GM21515 (cell line): ENCODE results near the gene MSH5.

Experiments
- ATAC-seq: cut with Tn5 transposase; IDR thresholded peaks from one replicate; pipeline ENCODE4 v1.9.1; 2021; ENCODE audit not compliant: unreplicated experiment

MSH5 gene

GRCh38 chr6:31752739-31753319 lies 13.0 kb downstream of the MSH5 start:
- no peak for ATAC-seq

- ATAC-seq, result no peak
Measured at GRCh38 chr6:31758281-31758680, 18.5 kb downstream of the MSH5 start.

GRCh38 chr6:31760790-31761189 lies 21.0 kb downstream of the MSH5 start:
- ATAC-seq, result no peak

DNA sequence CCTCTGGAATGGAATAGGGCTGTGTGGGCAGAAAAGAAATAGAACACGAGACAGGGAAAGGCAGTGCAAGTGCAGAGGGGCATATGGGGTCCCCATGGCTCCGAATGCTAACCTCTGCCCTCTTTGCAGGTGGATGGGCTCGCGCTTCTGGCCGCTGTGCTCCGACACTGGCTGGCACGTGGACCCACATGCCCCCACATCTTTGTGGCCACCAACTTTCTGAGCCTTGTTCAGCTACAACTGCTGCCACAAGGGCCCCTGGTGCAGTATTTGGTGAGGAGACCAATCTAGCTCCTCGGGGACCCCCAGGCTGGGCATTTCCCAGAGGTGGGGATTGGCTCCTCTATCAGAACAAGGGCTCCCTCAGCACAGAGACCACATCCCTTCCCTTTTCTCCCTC lies 21.5 kb downstream of the MSH5 start:
- ATAC-seq, result no peak

GRCh38 chr6:31762356-31762755 lies 22.6 kb downstream of the MSH5 start, which contains the start of gene SAPCD1:
Gene SAPCD1, plus strand, starts transcription at chr6:31762656. Its CDS starts 399 bp downstream, at chr6:31763055.
- no peak for ATAC-seq

- ATAC-seq, result no peak
Measured at GRCh38 chr6:31762878-31763618, 23.2 kb downstream of the MSH5 start.

DNA sequence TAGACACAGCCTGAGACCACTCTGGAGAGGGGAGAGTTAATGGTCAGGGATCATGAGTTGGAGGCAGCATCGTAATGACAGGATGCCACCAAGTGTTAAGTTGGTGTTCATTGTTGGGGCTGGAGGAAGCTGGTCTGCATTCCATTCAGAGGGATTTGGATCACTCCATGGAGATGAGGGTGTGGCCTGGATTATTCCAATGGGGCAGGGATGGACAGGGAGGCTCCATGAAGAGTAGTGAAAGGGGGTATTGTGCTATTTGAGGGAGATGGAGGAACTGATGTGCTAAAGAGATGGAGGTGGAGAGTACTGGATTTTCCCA lies 23.8 kb downstream of the MSH5 start:
- no peak for ATAC-seq

- ATAC-seq, result no peak
Measured at GRCh38 chr6:31764198-31764597, 24.4 kb downstream of the MSH5 start.

GRCh38 chr6:31765559-31765909 lies 25.7 kb downstream of the MSH5 start:
- no peak for ATAC-seq

DNA sequence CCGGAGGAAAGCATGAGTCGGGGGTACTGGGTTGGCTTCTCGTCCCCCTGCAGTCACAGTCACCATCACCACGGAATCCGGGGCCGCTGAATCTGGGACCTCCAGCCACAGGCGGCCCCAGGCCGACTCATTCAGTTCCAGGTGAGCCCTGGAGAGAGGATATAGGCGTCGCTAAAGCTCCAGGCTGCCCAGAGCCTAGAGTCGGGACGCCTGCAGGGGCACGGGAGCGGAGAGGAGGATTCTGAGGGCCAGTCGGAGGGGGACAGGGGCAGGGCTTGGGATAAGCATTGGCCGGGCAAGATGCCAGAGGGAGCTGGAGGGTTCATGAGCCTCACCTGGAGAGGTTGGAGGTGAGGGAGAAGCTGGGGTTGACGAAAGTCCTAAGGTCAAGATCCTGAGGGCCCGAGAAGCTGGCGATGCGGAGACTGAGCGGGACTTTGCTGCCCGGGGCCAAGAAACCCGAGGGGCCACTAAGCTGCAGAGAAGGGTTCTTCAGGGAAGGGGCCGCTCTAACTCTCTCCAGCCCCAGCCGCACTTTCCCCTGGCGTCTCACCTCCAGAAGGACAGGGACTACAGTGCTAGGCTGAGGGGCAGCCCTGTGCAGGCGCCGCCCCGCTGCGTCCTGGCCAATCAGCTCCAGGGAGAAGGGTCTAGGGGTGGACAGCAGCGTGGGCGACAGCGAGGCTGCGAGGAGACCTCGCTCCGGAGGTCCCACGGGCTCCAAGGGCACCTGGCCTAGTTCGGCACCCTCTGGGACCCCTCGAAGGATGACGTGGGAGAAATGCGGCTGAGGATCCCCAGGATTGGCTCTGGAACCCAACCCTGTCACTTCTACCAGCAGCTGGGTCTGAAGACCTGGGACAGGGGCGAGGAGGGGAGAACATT lies 26.3 kb downstream of the MSH5 start:
- ATAC-seq, result no peak

DNA sequence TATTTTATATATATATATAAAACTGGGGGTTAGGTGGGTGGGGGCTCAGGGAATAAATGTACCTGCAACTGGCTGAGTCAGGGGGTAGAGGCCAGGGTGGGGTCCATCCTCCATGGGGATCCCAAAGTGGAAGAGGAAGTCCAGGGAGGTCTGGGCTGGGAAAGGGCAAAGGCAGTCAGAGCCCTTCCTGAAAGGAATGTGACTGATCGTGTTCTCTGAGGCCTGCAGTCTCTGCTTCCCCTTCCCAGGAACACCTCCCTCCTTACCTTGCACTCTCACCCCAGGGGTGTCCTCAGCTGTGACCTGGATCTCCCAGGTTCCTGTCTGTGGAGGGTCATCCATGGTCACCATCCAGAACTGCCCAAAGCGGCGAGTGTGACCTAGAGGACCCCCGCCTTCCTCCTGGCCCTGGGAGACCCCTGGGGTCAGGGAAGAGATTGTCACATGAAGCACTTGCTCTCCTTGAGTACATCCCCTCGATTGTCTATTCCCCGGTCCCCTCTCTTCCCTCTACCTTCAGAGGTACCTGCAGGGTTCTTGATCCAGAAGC lies 27.4 kb downstream of the MSH5 start:
- ATAC-seq, result no peak

GRCh38 chr6:31768363-31769257 lies 28.8 kb downstream of the MSH5 start:
- ATAC-seq, result no peak

GRCh38 chr6:31769684-31770371 lies 30.0 kb downstream of the MSH5 start:
- ATAC-seq, result no peak

GRCh38 chr6:31770860-31771259 lies 31.1 kb downstream of the MSH5 start:
- no peak for ATAC-seq

- ATAC-seq, result no peak
Measured at GRCh38 chr6:31771992-31772358, 32.2 kb downstream of the MSH5 start.

DNA sequence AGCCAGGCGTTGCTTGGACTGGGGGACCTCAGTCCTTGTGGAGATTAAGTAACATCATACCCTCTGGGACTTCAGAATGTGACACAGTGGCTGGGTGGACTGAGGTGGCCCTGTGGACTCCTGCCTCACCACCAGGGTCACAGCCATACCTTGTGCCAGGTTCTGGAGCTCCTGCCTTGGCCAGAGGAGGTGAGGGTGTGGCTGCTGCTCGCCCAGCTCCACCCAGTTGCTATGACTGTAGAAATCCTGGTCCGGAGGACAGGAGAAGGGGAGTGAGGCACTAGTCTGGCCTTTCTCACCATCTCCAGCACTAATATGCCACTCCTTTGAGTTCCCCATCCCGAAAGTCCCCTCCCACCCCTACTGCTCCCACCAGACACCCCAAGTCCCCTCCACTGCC lies 35.4 kb downstream of the MSH5 start:
- no peak for ATAC-seq

DNA sequence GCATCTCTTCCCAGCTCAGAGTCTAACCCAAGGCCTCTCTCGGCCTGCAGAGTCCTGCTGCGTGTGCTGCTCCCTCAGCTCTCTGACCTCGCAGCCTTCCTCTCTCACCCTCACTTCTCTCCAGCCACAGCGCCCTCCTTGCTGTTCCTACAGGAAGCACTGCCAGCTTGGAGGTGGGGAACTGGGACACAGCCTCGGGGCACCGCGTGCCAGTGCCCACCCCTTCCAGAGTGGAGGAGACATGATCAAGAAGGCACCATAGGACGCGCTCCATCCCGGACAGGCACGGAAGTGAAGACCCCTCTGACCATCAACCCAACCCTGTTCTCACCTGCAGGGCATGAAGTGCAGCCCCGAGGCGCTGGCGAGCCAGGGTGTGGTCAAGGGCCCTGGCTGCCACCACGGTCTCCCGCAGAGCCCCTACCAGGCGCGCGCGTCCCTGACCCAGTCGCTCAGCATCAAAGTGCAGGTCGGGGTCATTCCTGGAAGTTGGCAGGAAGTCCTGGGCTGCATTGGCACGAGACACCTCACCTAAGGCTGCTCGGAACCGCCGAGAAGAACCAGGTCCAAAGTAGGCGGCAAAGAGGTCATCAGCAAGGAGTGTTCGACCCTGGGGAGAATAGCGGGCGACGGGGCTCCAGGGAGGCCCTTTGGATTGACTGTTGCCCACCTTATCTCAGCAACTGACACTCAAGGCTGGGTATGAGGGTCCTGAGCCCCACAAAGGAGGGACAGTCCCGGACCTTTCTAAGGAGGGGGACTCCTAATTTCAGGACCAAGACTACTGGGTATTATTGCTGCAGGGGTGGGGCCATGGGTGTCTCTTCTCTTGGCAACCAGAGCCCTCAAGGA lies 36.1 kb downstream of the MSH5 start:
- ATAC-seq, result no peak

DNA sequence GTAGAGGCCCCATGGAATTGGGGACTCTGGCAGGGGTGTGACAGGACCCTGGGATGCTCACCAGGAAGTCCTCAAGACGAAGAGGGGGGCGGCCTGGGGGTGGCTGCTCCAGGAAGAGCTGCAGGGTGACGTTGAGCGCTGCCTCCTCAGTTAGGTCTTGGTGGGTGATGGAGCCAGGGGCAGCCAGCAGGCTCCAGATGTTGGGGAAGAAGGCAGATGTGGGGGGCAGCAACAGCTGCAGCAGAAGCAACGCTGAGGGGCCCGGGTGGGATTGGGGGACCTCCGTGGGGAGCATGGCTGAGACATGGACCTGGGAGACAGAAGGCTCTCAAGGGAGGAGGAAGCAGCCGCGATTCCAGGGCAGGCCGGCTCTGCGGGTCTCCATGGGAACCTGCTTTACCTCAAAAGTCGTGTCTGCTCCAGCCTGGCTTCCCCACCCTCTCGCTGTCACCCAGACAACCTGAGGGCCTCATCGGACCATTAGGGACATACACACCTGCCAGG lies 36.7 kb downstream of the MSH5 start:
- no peak for ATAC-seq

DNA sequence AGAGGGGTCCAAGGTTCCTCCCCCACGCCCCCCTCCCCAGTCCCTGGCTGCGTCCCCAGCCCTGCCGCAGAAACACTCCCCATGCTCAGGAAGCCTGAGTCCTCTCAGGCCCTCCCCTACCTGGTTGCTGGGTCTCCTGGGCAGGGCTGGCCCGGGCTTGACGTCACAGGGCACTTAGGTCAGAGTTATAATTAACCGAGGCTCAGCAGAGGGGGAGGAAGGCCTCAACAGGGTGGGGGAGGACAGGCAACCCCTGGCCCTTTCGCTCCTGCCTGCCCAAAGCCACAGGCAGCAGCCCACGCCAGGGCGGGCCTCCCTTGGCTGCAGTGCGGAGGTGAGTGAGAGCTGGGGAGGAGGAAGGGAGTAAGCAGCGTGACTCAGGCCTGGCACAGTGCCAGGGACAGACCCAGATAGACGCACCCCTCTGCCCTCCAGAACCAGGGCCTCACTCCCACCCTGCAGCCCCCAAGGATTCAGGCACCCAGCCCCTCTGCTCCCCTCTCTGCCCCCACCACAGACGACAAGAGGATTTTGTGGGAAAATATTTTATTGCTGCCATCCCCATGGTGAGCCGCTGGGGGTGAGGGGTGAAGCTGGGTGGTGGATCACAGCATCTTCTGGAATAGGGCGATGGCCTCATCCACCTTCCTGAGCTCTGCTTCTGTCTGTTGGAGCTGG lies 37.3 kb downstream of the MSH5 start, which contains the start of gene VWA7:
Gene VWA7 (minus strand): TSS at position 340 of the 678 bp plus-strand sequence. CDS start 549 bp downstream, outside the sequence.
- no peak for ATAC-seq
